ENCODE measurements around the gene PRPF19.

The PRPF19 gene

DNA sequence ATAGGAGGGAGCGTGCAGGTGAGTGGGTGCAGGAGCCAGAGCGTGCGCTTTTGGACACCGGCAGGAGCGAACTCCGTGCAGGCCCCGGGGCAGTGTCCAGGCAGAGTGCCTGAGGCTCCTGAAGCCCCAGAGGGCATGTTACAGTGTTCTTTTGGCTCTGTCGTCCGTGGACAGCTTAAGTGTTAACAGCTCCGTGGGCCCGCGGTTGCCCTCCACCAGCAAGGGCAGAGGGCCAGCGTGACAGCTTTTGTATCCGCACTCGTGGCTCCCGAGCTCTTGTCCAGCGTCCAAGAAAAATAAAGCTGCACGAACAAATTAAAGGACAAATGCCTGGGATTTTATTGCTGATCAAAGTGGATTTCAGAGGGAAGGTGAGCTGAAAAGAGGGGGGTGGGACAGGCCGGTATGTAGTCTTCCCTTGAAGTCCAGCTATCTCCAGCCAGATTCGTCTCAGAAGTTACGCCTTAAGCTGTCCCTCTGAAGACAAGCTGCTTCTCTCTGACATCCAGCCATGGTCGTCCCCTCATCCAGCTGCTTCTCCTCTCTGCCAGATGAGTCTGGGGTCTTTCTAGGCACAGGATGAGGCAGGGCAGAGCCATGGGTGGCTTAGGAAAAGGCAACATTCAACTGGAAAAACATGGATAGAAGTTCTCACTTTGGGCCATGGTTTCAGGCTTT, 6.6 kb upstream of the PRPF19 start:
- peaks cover 43% of the 10 kb centered on the region for H3K79me2 ChIP-seq (ENCODE audit: insufficient read depth, low read length)
- no peaks in the 10 kb centered on the region for H3K27me3 ChIP-seq (ENCODE audit: insufficient read depth, low read length, poor library complexity)
- H3K9me3 ChIP-seq (ENCODE audit: insufficient read depth, low read length, severe bottlenecking) = no peaks in the 10 kb centered on the region
- H2AFZ ChIP-seq (ENCODE audit: low read depth, low read length) = peak overlapping the region; percentile 93
- H3K36me3 ChIP-seq (ENCODE audit: insufficient read depth, low read length) = peaks cover 8% of the 10 kb centered on the region
- H3K4me1 ChIP-seq (ENCODE audit: insufficient read depth, low read length) = peaks cover 36% of the 10 kb centered on the region
- peak overlapping the region in 1 of 2 experiments; percentile 89; a peak in 3 of 4 replicates for H3K4me3 ChIP-seq (ENCODE audit: low read depth in 1 of 2, low read length in 2 of 2)
- DNase-seq = no peak
- peak overlapping the region; percentile 84 for H3K9ac ChIP-seq (ENCODE audit: low read depth, low read length)
- peaks cover 31% of the 10 kb centered on the region for H4K20me1 ChIP-seq (ENCODE audit: insufficient read depth, low read length)
- TF ChIP-seq EZH2 (IDR thresholded peaks at IDR 0.05; ENCODE audit: borderline replicate concordance, low read depth, low read length, severe bottlenecking) (no peak), CTCF (IDR thresholded peaks at IDR 0.05; ENCODE audit: borderline replicate concordance, extremely low read depth, low read length, poor library complexity, severe bottlenecking) (no peak)
- H3K27ac ChIP-seq (ENCODE audit: low read length) = peak overlapping the region; percentile 98
- ATAC-seq (ENCODE audit: insufficient read depth, low read depth) = no peak
- H3K4me2 ChIP-seq (ENCODE audit: insufficient read depth, low read length) = peak overlapping the region; percentile 96

- no peak for DNase-seq
- Histone ChIP-seq H3K27ac (ENCODE audit: low read length) (no peak overlapping the region), H3K9me3 (ENCODE audit: insufficient read depth, low read length, severe bottlenecking) (no peaks in the 10 kb centered on the region), H3K27me3 (ENCODE audit: insufficient read depth, low read length, poor library complexity) (no peaks in the 10 kb centered on the region), H3K4me2 (ENCODE audit: insufficient read depth, low read length) (no peak overlapping the region), H2AFZ (ENCODE audit: low read depth, low read length) (peak overlapping the region; percentile 93; the same call in 1 of the 2 replicates), H3K79me2 (ENCODE audit: insufficient read depth, low read length) (peaks cover 36% of the 10 kb centered on the region), H3K4me1 (ENCODE audit: insufficient read depth, low read length) (peaks cover 40% of the 10 kb centered on the region), H4K20me1 (ENCODE audit: insufficient read depth, low read length) (peaks cover 27% of the 10 kb centered on the region), H3K4me3 (ENCODE audit: low read depth in 1 of 2, low read length in 2 of 2) (no peak overlapping the region), H3K9ac (ENCODE audit: low read depth, low read length) (peak overlapping the region; percentile 84; the same call in 1 of the 2 replicates), H3K36me3 (ENCODE audit: insufficient read depth, low read length) (peaks cover 8% of the 10 kb centered on the region)
- no peak for ATAC-seq (ENCODE audit: insufficient read depth, low read depth)
- TF ChIP-seq EZH2 (IDR thresholded peaks at IDR 0.05; ENCODE audit: borderline replicate concordance, low read depth, low read length, severe bottlenecking) = no peak
- TF ChIP-seq CTCF (IDR thresholded peaks at IDR 0.05; ENCODE audit: borderline replicate concordance, extremely low read depth, low read length, poor library complexity, severe bottlenecking) = no peak
These were observed 6.0 kb upstream of the PRPF19 start for GRCh38 chr11:60912223-60912850.

GRCh38 chr11:60910711-60911380, 4.5 kb upstream of the PRPF19 start:
- Histone ChIP-seq H3K9ac (ENCODE audit: low read depth, low read length) (no peak overlapping the region), H3K4me2 (ENCODE audit: insufficient read depth, low read length) (no peak overlapping the region), H3K9me3 (ENCODE audit: insufficient read depth, low read length, severe bottlenecking) (no peaks in the 10 kb centered on the region), H4K20me1 (ENCODE audit: insufficient read depth, low read length) (peaks cover 15% of the 10 kb centered on the region), H2AFZ (ENCODE audit: low read depth, low read length) (no peak overlapping the region), H3K27me3 (ENCODE audit: insufficient read depth, low read length, poor library complexity) (no peaks in the 10 kb centered on the region), H3K27ac (ENCODE audit: low read length) (no peak overlapping the region), H3K4me1 (ENCODE audit: insufficient read depth, low read length) (peaks cover 34% of the 10 kb centered on the region), H3K79me2 (ENCODE audit: insufficient read depth, low read length) (peaks cover 26% of the 10 kb centered on the region), H3K4me3 (ENCODE audit: low read depth in 1 of 2, low read length in 2 of 2) (no peak overlapping the region), H3K36me3 (ENCODE audit: insufficient read depth, low read length) (peaks cover 2% of the 10 kb centered on the region)
- DNase-seq (no peak), ATAC-seq (ENCODE audit: insufficient read depth, low read depth) (no peak)
- TF ChIP-seq CTCF (IDR thresholded peaks at IDR 0.05; ENCODE audit: borderline replicate concordance, extremely low read depth, low read length, poor library complexity, severe bottlenecking) (no peak), EZH2 (IDR thresholded peaks at IDR 0.05; ENCODE audit: borderline replicate concordance, low read depth, low read length, severe bottlenecking) (no peak)

Data from DND-41 (cell line).